Measurements from ENCODE around the gene SCNN1B. TPM values are rescaled to one million over a fixed set of nuclear protein-coding genes. Genes with fewer than 3 reads are reported as not detected.

SCNN1B gene
- total RNA-seq, 1 experiment from 2014 or later: 2.5 TPM

GRCh38 chr16:23303685-23304084 lies 1.6 kb downstream of the SCNN1B start:
- no peak overlapping the region for H3K4me3 ChIP-seq (ENCODE audit: low read depth, low read length, poor library complexity, severe bottlenecking)
- CTCF ChIA-PET: no interaction called here
- intact Hi-C loops (cut with micrococcal nuclease; ENCODE audit: unreplicated experiment): no loop called here
- H3K9me3 ChIP-seq (ENCODE audit: low read depth, low read length, poor library complexity, severe bottlenecking): no peaks in the 10 kb centered on the region
- POLR2A ChIA-PET (ENCODE audit: low non-redundant PET): no interaction called here
- no peaks in the 10 kb centered on the region for H3K36me3 ChIP-seq (ENCODE audit: insufficient read depth, low read length, poor library complexity, severe bottlenecking)
- H3K27me3 ChIP-seq (replicated peaks; ENCODE audit: insufficient read depth, low read depth, low read length, poor library complexity): peaks cover 22% of the 10 kb centered on the region
- BruUV-seq (replicated peaks): no TSS peak
- peaks cover 4% of the 10 kb centered on the region for H3K4me1 ChIP-seq (ENCODE audit: insufficient read depth, low read length, poor library complexity, severe bottlenecking)
- no peak for DNase-seq (ENCODE audit: low spot score)
- H3K27ac ChIP-seq (ENCODE audit: low read depth, low read length, poor library complexity, severe bottlenecking): no peak overlapping the region
- TF ChIP-seq EZH2 (IDR thresholded peaks at IDR 0.05; ENCODE audit: borderline replicate concordance, low read depth, low read length, poor library complexity, severe bottlenecking): no peak
- TF ChIP-seq, protein P1, sequence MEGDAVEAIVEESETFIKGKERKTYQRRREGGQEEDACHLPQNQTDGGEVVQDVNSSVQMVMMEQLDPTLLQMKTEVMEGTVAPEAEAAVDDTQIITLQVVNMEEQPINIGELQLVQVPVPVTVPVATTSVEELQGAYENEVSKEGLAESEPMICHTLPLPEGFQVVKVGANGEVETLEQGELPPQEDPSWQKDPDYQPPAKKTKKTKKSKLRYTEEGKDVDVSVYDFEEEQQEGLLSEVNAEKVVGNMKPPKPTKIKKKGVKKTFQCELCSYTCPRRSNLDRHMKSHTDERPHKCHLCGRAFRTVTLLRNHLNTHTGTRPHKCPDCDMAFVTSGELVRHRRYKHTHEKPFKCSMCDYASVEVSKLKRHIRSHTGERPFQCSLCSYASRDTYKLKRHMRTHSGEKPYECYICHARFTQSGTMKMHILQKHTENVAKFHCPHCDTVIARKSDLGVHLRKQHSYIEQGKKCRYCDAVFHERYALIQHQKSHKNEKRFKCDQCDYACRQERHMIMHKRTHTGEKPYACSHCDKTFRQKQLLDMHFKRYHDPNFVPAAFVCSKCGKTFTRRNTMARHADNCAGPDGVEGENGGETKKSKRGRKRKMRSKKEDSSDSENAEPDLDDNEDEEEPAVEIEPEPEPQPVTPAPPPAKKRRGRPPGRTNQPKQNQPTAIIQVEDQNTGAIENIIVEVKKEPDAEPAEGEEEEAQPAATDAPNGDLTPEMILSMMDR (conservative IDR thresholded peaks at IDR 0.05; ENCODE audit: low read depth, low read length): no peak

DNA sequence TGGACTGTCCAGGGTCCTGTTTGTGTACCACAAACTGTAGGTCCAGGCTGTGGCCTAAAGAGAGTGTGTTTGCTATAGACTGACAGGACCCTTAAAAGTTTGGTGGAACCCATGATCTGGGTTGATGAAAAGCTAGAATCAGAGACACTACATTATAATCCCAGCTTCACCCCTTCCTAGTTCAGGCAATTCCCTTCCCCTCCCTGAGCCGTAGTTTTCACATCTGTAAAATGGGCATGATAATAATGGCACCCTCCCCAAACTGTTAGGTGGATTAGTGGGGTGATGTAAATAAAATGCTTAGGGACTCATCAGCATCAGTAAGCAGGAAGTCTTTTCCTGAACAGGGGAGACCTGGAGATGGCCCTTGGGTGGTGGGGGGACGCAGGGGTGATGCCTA lies 2.5 kb downstream of the SCNN1B start:
- H3K9me3 ChIP-seq (ENCODE audit: low read depth, low read length, poor library complexity, severe bottlenecking): no peaks in the 10 kb centered on the region
- peaks cover 4% of the 10 kb centered on the region for H3K4me1 ChIP-seq (ENCODE audit: insufficient read depth, low read length, poor library complexity, severe bottlenecking)
- ChIA-PET CTCF (no interaction called here), POLR2A (ENCODE audit: low non-redundant PET) (no interaction called here)
- BruUV-seq (replicated peaks): no TSS peak
- H3K27me3 ChIP-seq (replicated peaks; ENCODE audit: insufficient read depth, low read depth, low read length, poor library complexity): peaks cover 22% of the 10 kb centered on the region
- H3K27ac ChIP-seq (ENCODE audit: low read depth, low read length, poor library complexity, severe bottlenecking): no peak overlapping the region
- H3K36me3 ChIP-seq (ENCODE audit: insufficient read depth, low read length, poor library complexity, severe bottlenecking): no peaks in the 10 kb centered on the region
- no peak for TF ChIP-seq EZH2 (IDR thresholded peaks at IDR 0.05; ENCODE audit: borderline replicate concordance, low read depth, low read length, poor library complexity, severe bottlenecking)
- TF ChIP-seq, protein P1 (conservative IDR thresholded peaks at IDR 0.05; ENCODE audit: low read depth, low read length): no peak
- H3K4me3 ChIP-seq (ENCODE audit: low read depth, low read length, poor library complexity, severe bottlenecking): no peak overlapping the region
- intact Hi-C loops (cut with micrococcal nuclease; ENCODE audit: unreplicated experiment): no loop called here
- no peak for DNase-seq (ENCODE audit: low spot score)

GRCh38 chr16:23306199-23307100 lies 4.3 kb downstream of the SCNN1B start:
- no peak overlapping the region for H3K4me3 ChIP-seq (ENCODE audit: low read depth, low read length, poor library complexity, severe bottlenecking)
- ChIA-PET POLR2A (ENCODE audit: low non-redundant PET) (no interaction called here), CTCF (no interaction called here)
- intact Hi-C loops (cut with micrococcal nuclease; ENCODE audit: unreplicated experiment): no loop called here
- H3K9me3 ChIP-seq (ENCODE audit: low read depth, low read length, poor library complexity, severe bottlenecking): no peaks in the 10 kb centered on the region
- no peak for DNase-seq (ENCODE audit: low spot score)
- no peak overlapping the region for H3K27ac ChIP-seq (ENCODE audit: low read depth, low read length, poor library complexity, severe bottlenecking)
- no TSS peak for BruUV-seq (replicated peaks)
- peaks cover 4% of the 10 kb centered on the region for H3K4me1 ChIP-seq (ENCODE audit: insufficient read depth, low read length, poor library complexity, severe bottlenecking)
- peaks cover 19% of the 10 kb centered on the region for H3K27me3 ChIP-seq (replicated peaks; ENCODE audit: insufficient read depth, low read depth, low read length, poor library complexity)
- H3K36me3 ChIP-seq (ENCODE audit: insufficient read depth, low read length, poor library complexity, severe bottlenecking): no peaks in the 10 kb centered on the region
- TF ChIP-seq EZH2 (IDR thresholded peaks at IDR 0.05; ENCODE audit: borderline replicate concordance, low read depth, low read length, poor library complexity, severe bottlenecking): no peak
- TF ChIP-seq, protein P1 (conservative IDR thresholded peaks at IDR 0.05; ENCODE audit: low read depth, low read length): no peak
